T-helper 2 cell treated with Interferon-gamma antibody and Interleukin-4, amounts not matched to agents 5 μg/mL and 100 μg/mL, for 36 hours (primary cell): ENCODE results near the gene NIPBL.

Experiments used
- DNase-seq: peaks from one replicate; pipeline ENCODE4 v3.0.0; 2021; ENCODE audit warnings: low spot score
- H3K27ac Mint-ChIP-seq: one replicate; pipeline ENCODE4 v1.8.0; 2021; ENCODE audit warnings: mild to moderate bottlenecking, mixed read lengths
- H3K27me3 Mint-ChIP-seq: one replicate; pipeline ENCODE4 v1.8.0; 2021; ENCODE audit warnings: low read depth, mixed read lengths
- H3K36me3 Mint-ChIP-seq: one replicate; pipeline ENCODE4 v1.8.0; 2021; ENCODE audit warnings: low read depth, mixed read lengths
- H3K4me1 Mint-ChIP-seq: one replicate; pipeline ENCODE4 v1.8.0; 2021; ENCODE audit warnings: low read depth, mixed read lengths
- H3K4me3 Mint-ChIP-seq: one replicate; pipeline ENCODE4 v1.8.0; 2022; ENCODE audit warnings: mild to moderate bottlenecking, moderate library complexity, mixed read lengths
- H3K9me3 Mint-ChIP-seq: one replicate; pipeline ENCODE4 v1.8.0; 2021; ENCODE audit warnings: mixed read lengths

The NIPBL gene

GRCh38 chr5:37028910-37029309, 152.3 kb downstream of the NIPBL start:
- Mint-ChIP-seq H3K4me1 (no peaks in the 10 kb centered on the region), H3K36me3 (peaks cover 55% of the 10 kb centered on the region), H3K4me3 (no peak overlapping the region), H3K9me3 (peaks cover 5% of the 10 kb centered on the region), H3K27me3 (no peaks in the 10 kb centered on the region), H3K27ac (no peak overlapping the region)
- no peak for DNase-seq

DNA sequence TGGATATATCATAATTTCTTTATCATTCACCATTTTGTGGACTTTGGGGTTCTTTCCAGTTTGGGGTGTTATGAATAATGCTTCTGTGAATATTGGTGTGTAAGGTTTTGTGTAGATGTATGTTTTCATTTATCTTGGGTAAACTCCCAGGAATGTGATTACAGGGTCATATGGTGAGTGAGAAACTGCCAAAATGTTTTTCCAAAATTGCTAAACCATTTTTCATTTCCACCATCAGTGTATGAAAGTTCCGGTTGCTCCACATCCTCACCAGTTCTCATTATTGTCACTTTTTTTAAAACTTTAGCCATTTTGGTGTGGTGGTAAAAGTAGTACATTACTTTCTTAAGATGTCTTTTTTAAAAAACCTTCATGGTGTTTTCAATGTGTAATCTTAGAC, 152.9 kb downstream of the NIPBL start:
- Mint-ChIP-seq H3K4me1 (no peaks in the 10 kb centered on the region), H3K36me3 (peaks cover 52% of the 10 kb centered on the region), H3K27ac (no peak overlapping the region), H3K9me3 (peaks cover 5% of the 10 kb centered on the region), H3K27me3 (no peaks in the 10 kb centered on the region), H3K4me3 (no peak overlapping the region)
- DNase-seq, result no peak

DNA sequence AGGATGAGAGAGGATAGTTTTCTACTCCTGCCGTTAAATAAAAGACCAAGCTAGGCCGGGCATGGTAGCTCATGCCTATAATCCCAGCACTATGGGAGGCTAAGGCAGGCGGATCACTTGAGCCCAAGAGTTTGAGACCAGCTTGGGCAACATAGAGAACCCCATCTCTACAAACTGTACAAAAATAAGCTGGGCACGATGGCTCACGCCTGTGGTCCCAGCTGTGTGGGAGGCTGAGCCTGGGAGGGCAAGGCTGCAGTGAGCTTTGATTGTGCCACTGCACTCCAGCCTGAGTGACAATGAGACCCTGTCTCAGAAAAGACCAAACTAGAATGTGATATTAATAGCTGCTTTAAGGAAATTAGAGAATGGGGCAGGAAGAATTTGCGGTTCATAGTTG, 158.4 kb downstream of the NIPBL start:
- Mint-ChIP-seq H3K27ac (no peak overlapping the region), H3K9me3 (no peaks in the 10 kb centered on the region), H3K4me3 (no peak overlapping the region), H3K27me3 (no peaks in the 10 kb centered on the region), H3K36me3 (peaks cover 29% of the 10 kb centered on the region), H3K4me1 (no peaks in the 10 kb centered on the region)
- DNase-seq, result no peak

DNA sequence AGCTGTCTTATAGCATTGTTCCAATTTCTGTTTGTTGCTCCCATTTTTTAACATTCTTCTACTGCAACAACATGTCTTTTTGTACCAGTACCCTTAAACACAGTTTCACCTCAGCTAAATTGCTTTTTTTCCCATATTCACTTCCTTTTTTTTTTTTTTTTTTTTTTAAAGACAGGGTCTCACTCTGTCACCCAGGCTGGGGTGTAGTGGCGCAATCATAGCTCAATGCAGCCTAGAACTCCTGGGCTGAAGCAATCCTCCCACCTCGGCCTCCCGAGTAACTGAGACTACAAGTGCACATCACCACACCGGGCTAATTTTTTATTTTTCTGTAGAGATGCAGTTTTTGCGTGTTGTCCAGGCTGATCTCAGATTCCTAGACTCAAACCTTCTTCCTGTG, 161.3 kb downstream of the NIPBL start:
- no peaks in the 10 kb centered on the region for H3K4me1 Mint-ChIP-seq
- no peak for DNase-seq
- peaks cover 16% of the 10 kb centered on the region for H3K36me3 Mint-ChIP-seq
- no peaks in the 10 kb centered on the region for H3K27me3 Mint-ChIP-seq
- no peak overlapping the region for H3K27ac Mint-ChIP-seq
- no peaks in the 10 kb centered on the region for H3K9me3 Mint-ChIP-seq
- H3K4me3 Mint-ChIP-seq, result no peak overlapping the region

DNA sequence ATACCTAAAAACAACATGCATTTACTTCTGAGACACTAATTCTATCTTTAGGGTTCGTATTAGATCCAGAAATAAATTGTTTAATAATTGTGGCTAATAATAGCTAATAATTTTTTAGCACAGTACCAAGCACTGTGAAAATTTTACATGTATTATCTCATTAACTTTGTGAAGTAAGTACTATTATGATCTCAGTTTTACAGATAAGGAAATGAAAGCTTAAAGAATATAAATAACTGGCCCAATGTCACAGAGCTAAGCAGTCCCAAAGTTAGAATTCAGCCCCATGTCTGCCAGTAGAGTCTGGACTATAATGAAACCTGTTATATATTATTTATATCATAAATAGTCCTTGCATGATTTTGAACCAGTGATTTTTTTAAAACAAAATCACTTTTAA, 163.3 kb downstream of the NIPBL start:
- Mint-ChIP-seq H3K9me3 (no peaks in the 10 kb centered on the region), H3K4me1 (no peaks in the 10 kb centered on the region), H3K27me3 (no peaks in the 10 kb centered on the region), H3K36me3 (peaks cover 21% of the 10 kb centered on the region), H3K4me3 (no peak overlapping the region), H3K27ac (no peak overlapping the region)
- DNase-seq, result no peak

DNA sequence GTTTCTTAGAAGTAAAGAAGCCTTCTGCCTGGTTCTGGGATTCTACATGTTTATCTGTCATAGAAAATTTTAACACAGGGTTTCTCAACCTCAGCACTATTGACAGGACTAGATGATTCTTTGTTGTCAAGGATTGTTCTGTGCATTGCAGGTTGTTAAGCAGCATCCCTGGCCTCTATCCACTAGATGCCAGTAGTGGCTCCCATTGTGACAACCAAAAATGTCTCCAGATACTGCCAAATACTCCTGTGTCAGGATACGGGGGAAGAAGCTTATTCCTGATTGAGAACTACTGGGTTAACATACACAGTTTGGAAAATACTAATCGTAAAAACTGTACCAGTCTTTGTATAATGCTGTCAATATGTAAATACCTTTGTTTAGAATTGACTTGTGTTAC, 167.1 kb downstream of the NIPBL start:
- peaks cover 26% of the 10 kb centered on the region for H3K36me3 Mint-ChIP-seq
- no peaks in the 10 kb centered on the region for H3K4me1 Mint-ChIP-seq
- H3K9me3 Mint-ChIP-seq, result no peaks in the 10 kb centered on the region
- no peak overlapping the region for H3K4me3 Mint-ChIP-seq
- no peak overlapping the region for H3K27ac Mint-ChIP-seq
- no peak for DNase-seq
- no peaks in the 10 kb centered on the region for H3K27me3 Mint-ChIP-seq

DNA sequence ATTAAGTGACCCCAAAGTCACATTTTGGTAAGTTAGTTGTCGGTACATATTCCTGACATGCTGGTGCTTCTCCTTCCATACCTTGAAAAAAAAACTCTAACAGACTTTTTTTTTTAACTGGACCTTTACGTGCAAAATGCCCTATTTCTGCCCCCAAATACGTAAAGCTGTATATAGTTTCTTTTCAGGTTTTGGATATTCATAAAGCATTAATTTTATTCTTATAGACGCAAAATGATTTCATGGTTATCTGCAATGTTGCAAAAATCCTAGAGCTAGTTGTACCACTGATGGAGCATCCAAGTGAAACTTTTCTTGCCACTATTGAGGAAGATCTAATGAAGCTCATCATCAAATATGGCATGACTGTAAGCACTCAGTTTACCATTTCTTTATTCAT, 167.6 kb downstream of the NIPBL start:
- H3K4me1 Mint-ChIP-seq, result no peaks in the 10 kb centered on the region
- peaks cover 30% of the 10 kb centered on the region for H3K36me3 Mint-ChIP-seq
- no peak for DNase-seq
- no peaks in the 10 kb centered on the region for H3K9me3 Mint-ChIP-seq
- no peak overlapping the region for H3K27ac Mint-ChIP-seq
- H3K27me3 Mint-ChIP-seq, result no peaks in the 10 kb centered on the region
- no peak overlapping the region for H3K4me3 Mint-ChIP-seq

GRCh38 chr5:37045703-37046102, 169.1 kb downstream of the NIPBL start:
- H3K4me1 Mint-ChIP-seq, result no peaks in the 10 kb centered on the region
- no peak for DNase-seq
- H3K4me3 Mint-ChIP-seq, result no peak overlapping the region
- peaks cover 37% of the 10 kb centered on the region for H3K36me3 Mint-ChIP-seq
- no peaks in the 10 kb centered on the region for H3K27me3 Mint-ChIP-seq
- H3K9me3 Mint-ChIP-seq, result no peaks in the 10 kb centered on the region
- H3K27ac Mint-ChIP-seq, result no peak overlapping the region

- DNase-seq, result no peak
- Mint-ChIP-seq H3K4me1 (no peaks in the 10 kb centered on the region), H3K27ac (no peak overlapping the region), H3K4me3 (no peak overlapping the region), H3K36me3 (peaks cover 47% of the 10 kb centered on the region), H3K9me3 (no peaks in the 10 kb centered on the region), H3K27me3 (no peaks in the 10 kb centered on the region)
Measured at GRCh38 chr5:37047947-37048346, 171.4 kb downstream of the NIPBL start.

- Mint-ChIP-seq H3K4me3 (no peak overlapping the region), H3K27ac (no peak overlapping the region), H3K27me3 (no peaks in the 10 kb centered on the region), H3K4me1 (peaks cover 22% of the 10 kb centered on the region), H3K9me3 (no peaks in the 10 kb centered on the region), H3K36me3 (peaks cover 54% of the 10 kb centered on the region)
- DNase-seq, result no peak
Measured at GRCh38 chr5:37054391-37054790, 177.8 kb downstream of the NIPBL start.

GRCh38 chr5:37055383-37055990, 178.9 kb downstream of the NIPBL start:
- peaks cover 54% of the 10 kb centered on the region for H3K36me3 Mint-ChIP-seq

DNA sequence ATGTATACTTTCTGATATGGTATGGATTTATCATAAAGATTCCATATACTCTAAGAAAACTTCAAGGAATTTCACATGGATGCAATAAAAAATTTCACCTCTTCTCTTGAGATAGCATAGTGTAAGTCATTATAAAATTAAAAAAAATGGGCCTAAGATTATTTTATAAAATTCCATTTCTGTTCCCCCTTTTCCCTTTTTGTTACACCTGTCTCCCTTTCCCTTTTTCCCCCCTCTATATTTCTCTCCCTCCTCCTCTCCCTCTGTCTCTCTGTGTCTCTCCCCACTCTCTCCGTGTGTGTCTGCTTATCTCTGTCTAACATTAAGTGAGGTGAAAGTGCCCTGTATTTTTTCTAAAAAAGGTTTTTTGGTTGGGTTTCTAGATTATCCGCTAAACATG, 180.2 kb downstream of the NIPBL start:
- H3K9me3 Mint-ChIP-seq, result no peaks in the 10 kb centered on the region
- H3K4me3 Mint-ChIP-seq, result no peak overlapping the region
- H3K36me3 Mint-ChIP-seq, result peaks cover 51% of the 10 kb centered on the region
- DNase-seq, result no peak
- H3K27me3 Mint-ChIP-seq, result no peaks in the 10 kb centered on the region
- peak overlapping the region; percentile 55 for H3K27ac Mint-ChIP-seq
- peaks cover 22% of the 10 kb centered on the region for H3K4me1 Mint-ChIP-seq

More at GRCh38 chr5:37055383-37055990, 178.9 kb downstream of the NIPBL start:
- peaks cover 22% of the 10 kb centered on the region for H3K4me1 Mint-ChIP-seq
- H3K27me3 Mint-ChIP-seq, result no peaks in the 10 kb centered on the region
- H3K9me3 Mint-ChIP-seq, result no peaks in the 10 kb centered on the region
- DNase-seq, result no peak
- H3K27ac Mint-ChIP-seq, result peak overlapping the region; percentile 22
- no peak overlapping the region for H3K4me3 Mint-ChIP-seq

DNA sequence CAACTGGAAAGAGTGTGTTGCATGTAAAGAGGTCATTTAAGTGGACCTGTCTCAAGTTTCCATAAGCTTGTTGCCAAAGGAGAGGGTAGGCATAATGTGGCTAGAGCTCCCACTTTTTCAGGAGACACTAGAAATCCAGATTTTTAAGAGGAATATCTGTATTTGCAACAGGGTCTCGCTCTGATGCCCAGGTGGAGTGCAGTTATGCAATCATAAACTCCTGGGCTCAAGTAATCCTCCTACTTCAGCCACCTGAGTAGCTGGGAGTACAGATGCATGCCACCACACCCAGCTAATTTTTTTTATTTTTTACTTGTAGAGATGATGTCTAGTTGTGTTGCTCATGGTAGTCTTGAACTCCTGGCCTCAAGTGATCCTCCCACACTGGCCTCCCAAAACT, 183.5 kb downstream of the NIPBL start:
- no peak for DNase-seq
- Mint-ChIP-seq H3K36me3 (peaks cover 55% of the 10 kb centered on the region), H3K9me3 (no peaks in the 10 kb centered on the region), H3K4me3 (no peak overlapping the region), H3K4me1 (peaks cover 22% of the 10 kb centered on the region), H3K27me3 (no peaks in the 10 kb centered on the region), H3K27ac (no peak overlapping the region)

GRCh38 chr5:37063739-37064138, 187.2 kb downstream of the NIPBL start:
- Mint-ChIP-seq H3K27ac (no peak overlapping the region), H3K27me3 (no peaks in the 10 kb centered on the region), H3K4me1 (no peaks in the 10 kb centered on the region), H3K36me3 (peaks cover 37% of the 10 kb centered on the region), H3K4me3 (no peak overlapping the region), H3K9me3 (no peaks in the 10 kb centered on the region)
- DNase-seq, result no peak

DNA sequence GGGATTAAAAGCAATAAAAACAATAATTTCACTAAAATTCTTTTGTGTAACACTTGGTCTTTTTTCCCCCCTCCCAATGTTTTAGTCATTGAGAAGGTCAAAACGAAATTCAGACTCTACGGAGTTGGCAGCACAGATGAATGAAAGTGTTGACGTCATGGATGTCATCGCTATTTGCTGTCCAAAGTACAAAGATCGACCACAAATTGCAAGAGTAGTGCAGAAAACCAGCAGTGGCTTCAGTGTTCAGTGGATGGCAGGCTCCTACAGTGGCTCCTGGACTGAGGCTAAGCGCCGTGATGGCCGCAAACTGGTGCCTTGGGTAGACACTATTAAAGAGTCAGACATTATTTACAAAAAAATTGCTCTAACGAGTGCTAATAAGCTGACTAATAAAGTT, 187.9 kb downstream of the NIPBL start:
- Mint-ChIP-seq H3K36me3 (peaks cover 32% of the 10 kb centered on the region), H3K4me1 (no peaks in the 10 kb centered on the region), H3K27ac (no peak overlapping the region), H3K9me3 (no peaks in the 10 kb centered on the region), H3K27me3 (no peaks in the 10 kb centered on the region), H3K4me3 (no peak overlapping the region)
- DNase-seq, result no peak
